ENCODE results near the gene CMTR1. TPM values are rescaled to one million over a fixed set of nuclear protein-coding genes. Genes with fewer than 3 reads are reported as not detected.

Gene CMTR1
- total RNA-seq, 1 experiment from 2014 or later = 37.7 TPM

- CTCF ChIA-PET = interaction anchor here (0.7 kb wide), 1 partner anchor 180 kb away, joined by 6 read pairs; no protein-coding TSS in a partner anchor
Measured at GRCh38 chr6:37523412-37523811, 90.4 kb downstream of the CMTR1 start.

More at GRCh38 chr6:37523412-37523811, 90.4 kb downstream of the CMTR1 start:
- Histone ChIP-seq H3K4me1 (ENCODE audit: control insufficient read depth, insufficient read depth, low read length) (peaks cover 19% of the 10 kb centered on the region), H3K27me3 (ENCODE audit: control insufficient read depth, insufficient read depth, low read length) (no peaks in the 10 kb centered on the region), H3K36me3 (ENCODE audit: control insufficient read depth, insufficient read depth, low read length) (no peaks in the 10 kb centered on the region), H3K9me3 (ENCODE audit: control insufficient read depth, insufficient read depth, low read depth, low read length) (no peaks in the 10 kb centered on the region), H3K4me3 (ENCODE audit: low read depth in 2 of 2, low read length in 2 of 2) (no peak overlapping the region), H3K27ac (ENCODE audit: low read length) (no peak overlapping the region; the same call in 1 of the 2 replicates)
- POLR2A ChIA-PET = no interaction called here
- intact Hi-C loops (cut with micrococcal nuclease; ENCODE audit: unreplicated experiment) = no loop called here
- DNase-seq (ENCODE audit: low read depth, low spot score) (no peak), ATAC-seq (no peak)
- no TSS peak for BruUV-seq (replicated peaks)
- TF ChIP-seq POLR2AphosphoS5 (IDR thresholded peaks at IDR 0.05; ENCODE audit: low read depth, low read length) (no peak), SIN3A (IDR thresholded peaks at IDR 0.05; ENCODE audit: borderline replicate concordance, insufficient read depth, low read depth, low read length) (no peak), REST (IDR thresholded peaks at IDR 0.05; ENCODE audit: insufficient read depth in 1 of 2, low read depth in 2 of 2, low read length in 1 of 2) (no peak), TCF7L2 (IDR thresholded peaks at IDR 0.05; ENCODE audit: low read depth, low read length) (no peak), CTCF (IDR thresholded peaks at IDR 0.05) (no peak)
- in situ Hi-C loops (cut with HindIII; ENCODE audit: low pct_unique_long_range_greater_than_20kb, low sequenced_read_pairs) = no loop called here

All from Panc1 (cell line).